PC-9 (cell line): ENCODE data around the gene SLC45A2.

Experiments used
- CTCF ChIP-seq: fragments of 200-600 bp; sonication (generic); conservative IDR thresholded peaks from 2 replicates; pipeline ENCODE4 v1.6.1; 2017; ENCODE audit warnings: mixed run types, antibody characterized with exemption, mild to moderate bottlenecking, moderate library complexity
- EZH2 ChIP-seq: fragments of 200-600 bp; sonication (generic); IDR thresholded peaks from 2 replicates; pipeline ENCODE4 v1.8.0; 2017; ENCODE audit warnings: antibody characterized with exemption, low read depth

- no peak for TF ChIP-seq CTCF
- no peak for TF ChIP-seq EZH2
These were observed 32.8 kb upstream of the SLC45A2 start for GRCh38 chr5:34017254-34017653.
